Measurements from ENCODE around the gene ARID5B. TPM values are rescaled to one million over a fixed set of nuclear protein-coding genes. Genes with fewer than 3 reads are reported as not detected.

Gene ARID5B
- total and polyA plus RNA-seq, 2 donors: 11.3 to 18.6 TPM

DNA sequence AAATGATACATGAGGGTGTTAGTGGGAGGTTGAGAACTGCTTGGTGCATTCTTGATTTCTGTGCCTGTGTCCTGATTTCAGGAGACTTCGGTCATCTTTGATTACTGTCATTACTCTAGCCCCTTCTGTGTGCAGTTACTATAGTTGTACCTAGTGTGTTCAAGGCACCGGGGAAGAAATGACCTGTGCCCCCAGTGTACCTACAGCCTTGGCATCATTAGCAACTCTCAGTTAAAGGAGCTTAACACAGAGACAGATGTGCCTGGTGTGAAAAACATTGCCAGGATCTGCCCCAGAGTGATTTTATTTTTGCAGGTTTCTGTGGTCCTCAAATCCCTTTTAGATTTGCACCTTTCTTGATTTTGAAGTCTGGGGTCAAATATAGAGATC is 62.2 kb downstream of the ARID5B start:
- WGBS: over 99% methylated on average over 2 of the region's 2 CpGs
- Histone ChIP-seq H3K27me3 (ENCODE audit: control insufficient read depth in 2 of 2, insufficient read depth in 1 of 2, low read length in 1 of 2) (no peaks in the 10 kb centered on the region), H3K9me3 (ENCODE audit: control insufficient read depth in 2 of 2, insufficient read depth in 1 of 2, low read length in 1 of 2) (no peaks in the 10 kb centered on the region), H3K36me3 (ENCODE audit: control insufficient read depth in 2 of 2, insufficient read depth in 2 of 2, low read length in 1 of 2) (peaks cover 0 to 51% of the 10 kb centered on the region in 2 donors), H3K4me1 (ENCODE audit: control insufficient read depth in 2 of 2, insufficient read depth in 2 of 2, low read length in 2 of 2) (peaks cover 19 to 50% of the 10 kb centered on the region in 2 donors), H3K4me3 (ENCODE audit: low read length in 2 of 2) (no peak overlapping the region), H3K27ac (ENCODE audit: low read depth in 1 of 2, low read length in 1 of 2) (peak overlapping the region in 1 of 2 donors; percentile 85)
- no peak for DNase-seq (ENCODE audit: low read depth in 6 of 9, low spot score in 9 of 9)

DNA sequence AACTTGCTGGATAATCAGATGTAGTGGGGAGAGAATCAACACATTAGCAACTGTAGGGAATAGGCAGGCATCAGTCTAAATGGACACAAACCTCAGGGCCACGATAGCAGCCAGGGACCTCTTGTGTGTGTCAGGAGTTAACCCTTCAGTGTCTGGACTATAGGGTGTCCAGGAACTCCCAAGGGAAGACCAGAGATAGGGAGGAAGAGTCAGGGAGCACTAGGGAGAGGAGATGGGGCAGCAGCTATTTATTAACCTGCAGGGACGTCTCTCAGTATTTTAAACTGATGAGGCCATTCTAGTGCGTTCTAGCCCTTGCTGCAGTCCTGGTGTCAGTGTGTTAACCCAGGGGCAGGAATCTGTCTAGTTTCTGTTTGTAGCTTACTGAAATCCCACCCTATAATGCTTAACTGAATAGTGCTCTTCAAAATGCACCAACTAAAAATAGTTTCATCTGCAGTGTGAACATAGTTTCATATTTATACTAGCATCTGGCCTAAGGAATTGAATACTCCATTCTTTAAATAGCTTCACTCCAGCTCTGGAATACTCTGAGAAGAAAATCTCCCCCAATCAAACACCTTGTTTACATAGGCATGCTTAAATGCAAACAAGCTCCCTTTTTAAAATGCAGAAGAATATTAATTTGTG is 62.7 kb downstream of the ARID5B start:
- Histone ChIP-seq H3K36me3 (ENCODE audit: control insufficient read depth in 2 of 2, insufficient read depth in 2 of 2, low read length in 1 of 2) (peaks cover 0 to 51% of the 10 kb centered on the region in 2 donors), H3K4me1 (ENCODE audit: control insufficient read depth in 2 of 2, insufficient read depth in 2 of 2, low read length in 2 of 2) (peaks cover 19 to 50% of the 10 kb centered on the region in 2 donors), H3K27me3 (ENCODE audit: control insufficient read depth in 2 of 2, insufficient read depth in 1 of 2, low read length in 1 of 2) (no peaks in the 10 kb centered on the region), H3K27ac (ENCODE audit: low read depth in 1 of 2, low read length in 1 of 2) (peak overlapping the region in 1 of 2 donors; percentile 38), H3K9me3 (ENCODE audit: control insufficient read depth in 2 of 2, insufficient read depth in 1 of 2, low read length in 1 of 2) (no peaks in the 10 kb centered on the region), H3K4me3 (ENCODE audit: low read length in 2 of 2) (no peak overlapping the region)
- WGBS: 88% methylated on average over 3 of the region's 3 CpGs
- no peak for DNase-seq (ENCODE audit: low read depth in 6 of 9, low spot score in 9 of 9)

DNA sequence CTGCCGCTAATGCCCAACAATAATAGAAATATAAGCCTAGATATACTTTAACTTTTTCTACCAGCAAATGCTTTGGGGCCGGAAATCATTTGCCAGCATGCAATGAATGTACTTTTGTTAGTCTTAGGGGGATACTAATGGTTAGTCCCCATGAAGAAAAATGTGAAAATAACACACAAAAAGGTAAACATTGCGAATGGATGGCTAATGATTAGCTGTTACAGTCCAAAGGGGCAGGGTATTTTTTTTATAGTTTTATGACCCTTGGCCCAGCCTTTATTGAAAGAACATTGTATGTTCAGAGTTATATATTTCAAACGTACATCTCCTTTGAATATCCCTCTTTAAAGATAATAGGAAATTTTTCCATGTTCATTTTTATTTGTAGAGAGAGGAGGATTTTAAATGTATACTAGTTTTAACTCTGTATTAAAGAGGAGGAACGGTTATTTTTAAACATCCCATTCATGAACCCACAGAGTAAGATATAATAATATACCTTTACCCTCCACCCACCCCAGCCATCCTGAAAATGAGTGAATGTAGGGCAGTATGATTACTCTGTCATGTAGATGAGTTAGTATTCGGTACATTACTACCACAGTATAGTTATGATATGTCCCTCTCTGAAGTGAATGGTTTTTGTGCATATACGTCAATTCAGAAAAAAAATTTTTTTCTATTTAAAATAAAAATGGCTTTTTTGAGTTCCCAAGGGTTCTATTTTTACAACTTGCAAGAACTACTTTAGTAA is 63.6 kb downstream of the ARID5B start:
- no peak for DNase-seq (ENCODE audit: low read depth in 6 of 9, low spot score in 9 of 9)
- Histone ChIP-seq H3K9me3 (ENCODE audit: control insufficient read depth in 2 of 2, insufficient read depth in 1 of 2, low read length in 1 of 2) (no peaks in the 10 kb centered on the region), H3K4me1 (ENCODE audit: control insufficient read depth in 2 of 2, insufficient read depth in 2 of 2, low read length in 2 of 2) (peaks cover 17 to 43% of the 10 kb centered on the region in 2 donors), H3K36me3 (ENCODE audit: control insufficient read depth in 2 of 2, insufficient read depth in 2 of 2, low read length in 1 of 2) (peaks cover 0 to 53% of the 10 kb centered on the region in 2 donors), H3K4me3 (ENCODE audit: low read length in 2 of 2) (no peak overlapping the region), H3K27me3 (ENCODE audit: control insufficient read depth in 2 of 2, insufficient read depth in 1 of 2, low read length in 1 of 2) (no peaks in the 10 kb centered on the region), H3K27ac (ENCODE audit: low read depth in 1 of 2, low read length in 1 of 2) (peak overlapping the region in 1 of 2 donors; percentile 29)
- 96% methylated on average over 7 of the region's 7 CpGs for whole genome bisulfite sequencing

GRCh38 chr10:61965703-61966395 is 64.3 kb downstream of the ARID5B start:
- H3K36me3 ChIP-seq (ENCODE audit: control insufficient read depth in 2 of 2, insufficient read depth in 2 of 2, low read length in 1 of 2): peaks cover 0 to 50% of the 10 kb centered on the region in 2 donors
- H3K27ac ChIP-seq (ENCODE audit: low read depth in 1 of 2, low read length in 1 of 2): peak overlapping the region in 1 of 2 donors; percentile 29
- H3K9me3 ChIP-seq (ENCODE audit: control insufficient read depth in 2 of 2, insufficient read depth in 1 of 2, low read length in 1 of 2): no peaks in the 10 kb centered on the region
- no peaks in the 10 kb centered on the region for H3K27me3 ChIP-seq (ENCODE audit: control insufficient read depth in 2 of 2, insufficient read depth in 1 of 2, low read length in 1 of 2)
- H3K4me1 ChIP-seq (ENCODE audit: control insufficient read depth in 2 of 2, insufficient read depth in 2 of 2, low read length in 2 of 2): peaks cover 17 to 38% of the 10 kb centered on the region in 2 donors
- H3K4me3 ChIP-seq (ENCODE audit: low read length in 2 of 2): no peak overlapping the region
- no peak for DNase-seq (ENCODE audit: low read depth in 6 of 9, low spot score in 9 of 9)
- 59% methylated on average over 3 of the region's 3 CpGs for WGBS

DNA sequence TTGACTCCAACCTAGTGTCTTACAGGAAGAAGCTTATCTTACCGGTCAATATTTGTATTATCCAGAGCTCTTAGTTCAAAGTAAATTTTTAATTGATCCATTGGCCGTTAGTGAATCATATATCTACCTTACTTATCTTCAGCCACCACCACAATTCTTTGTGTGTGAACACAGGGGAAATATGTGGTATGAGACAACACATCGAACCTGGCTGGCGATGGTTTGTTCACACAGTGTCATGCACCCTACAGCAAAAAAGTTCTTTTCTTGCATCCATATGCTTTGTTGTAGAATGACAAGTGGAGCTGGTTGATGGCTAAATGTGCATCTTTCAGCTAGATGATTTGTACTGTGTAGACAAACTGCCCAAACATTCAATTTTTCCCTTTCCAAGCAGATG is 65.8 kb downstream of the ARID5B start:
- Histone ChIP-seq H3K27me3 (ENCODE audit: control insufficient read depth in 2 of 2, insufficient read depth in 1 of 2, low read length in 1 of 2) (no peaks in the 10 kb centered on the region), H3K9me3 (ENCODE audit: control insufficient read depth in 2 of 2, insufficient read depth in 1 of 2, low read length in 1 of 2) (no peaks in the 10 kb centered on the region), H3K4me3 (ENCODE audit: low read length in 2 of 2) (no peak overlapping the region), H3K27ac (ENCODE audit: low read depth in 1 of 2, low read length in 1 of 2) (no peak overlapping the region), H3K4me1 (ENCODE audit: control insufficient read depth in 2 of 2, insufficient read depth in 2 of 2, low read length in 2 of 2) (peaks cover 7 to 26% of the 10 kb centered on the region in 2 donors), H3K36me3 (ENCODE audit: control insufficient read depth in 2 of 2, insufficient read depth in 2 of 2, low read length in 1 of 2) (peaks cover 0 to 47% of the 10 kb centered on the region in 2 donors)
- 96% methylated on average over 4 of the region's 4 CpGs for WGBS
- DNase-seq (ENCODE audit: low read depth in 6 of 9, low spot score in 9 of 9): no peak

DNA sequence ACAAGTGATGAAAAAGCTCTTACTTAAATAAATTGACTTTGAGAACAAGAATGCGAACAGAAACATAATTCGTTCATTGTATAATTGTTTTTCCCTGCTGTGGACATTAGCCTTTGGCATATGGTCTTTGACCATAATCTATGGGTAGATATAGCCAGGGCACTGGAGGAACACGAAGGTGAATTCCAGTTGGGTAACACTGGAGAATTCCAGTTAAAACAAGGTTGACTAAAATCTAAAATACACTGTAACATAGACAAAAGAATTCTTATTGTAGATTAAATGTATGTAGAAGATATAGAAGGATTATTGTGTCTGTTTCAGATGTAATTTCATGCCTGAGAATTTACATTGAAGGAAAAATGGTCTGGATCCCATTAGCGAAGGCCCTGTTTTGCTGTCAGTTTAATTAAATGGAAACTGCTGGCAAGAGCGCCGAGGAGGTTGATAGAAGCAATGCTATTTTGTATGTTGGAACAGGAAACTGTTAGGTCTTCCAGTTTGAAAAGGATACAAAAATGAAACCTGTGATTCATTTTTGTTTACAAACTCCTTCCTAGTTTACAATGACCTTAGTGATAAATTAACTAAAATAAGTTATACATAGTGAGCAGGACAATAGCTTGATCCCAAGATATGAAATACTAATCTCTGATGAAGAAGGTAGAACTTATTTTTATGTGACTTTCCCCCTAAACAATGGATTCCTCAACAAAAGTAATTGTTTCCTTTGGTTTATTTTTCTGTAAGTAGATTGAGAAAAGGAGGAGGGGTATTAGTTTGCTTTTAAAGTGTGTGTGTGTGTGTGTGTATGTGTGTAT is 68.9 kb downstream of the ARID5B start:
- Histone ChIP-seq H3K4me3 (ENCODE audit: low read length in 2 of 2) (no peak overlapping the region), H3K27me3 (ENCODE audit: control insufficient read depth in 2 of 2, insufficient read depth in 1 of 2, low read length in 1 of 2) (no peaks in the 10 kb centered on the region), H3K36me3 (ENCODE audit: control insufficient read depth in 2 of 2, insufficient read depth in 2 of 2, low read length in 1 of 2) (peaks cover 0 to 31% of the 10 kb centered on the region in 2 donors), H3K4me1 (ENCODE audit: control insufficient read depth in 2 of 2, insufficient read depth in 2 of 2, low read length in 2 of 2) (peaks cover 0 to 2% of the 10 kb centered on the region in 2 donors), H3K9me3 (ENCODE audit: control insufficient read depth in 2 of 2, insufficient read depth in 1 of 2, low read length in 1 of 2) (no peaks in the 10 kb centered on the region), H3K27ac (ENCODE audit: low read depth in 1 of 2, low read length in 1 of 2) (peak overlapping the region in 1 of 2 donors; percentile 7)
- DNase-seq (ENCODE audit: low read depth in 6 of 9, low spot score in 9 of 9): no peak
- WGBS: 88% methylated on average over 6 of the region's 6 CpGs

GRCh38 chr10:61971003-61971325 is 69.5 kb downstream of the ARID5B start:
- no peaks in the 10 kb centered on the region for H3K27me3 ChIP-seq (ENCODE audit: control insufficient read depth in 2 of 2, insufficient read depth in 1 of 2, low read length in 1 of 2)
- peaks cover 0 to 2% of the 10 kb centered on the region in 2 donors for H3K4me1 ChIP-seq (ENCODE audit: control insufficient read depth in 2 of 2, insufficient read depth in 2 of 2, low read length in 2 of 2)
- no peak overlapping the region for H3K27ac ChIP-seq (ENCODE audit: low read depth in 1 of 2, low read length in 1 of 2)
- DNase-seq (ENCODE audit: low read depth in 6 of 9, low spot score in 9 of 9): no peak
- no peak overlapping the region for H3K4me3 ChIP-seq (ENCODE audit: low read length in 2 of 2)
- no peaks in the 10 kb centered on the region for H3K9me3 ChIP-seq (ENCODE audit: control insufficient read depth in 2 of 2, insufficient read depth in 1 of 2, low read length in 1 of 2)
- peaks cover 0 to 32% of the 10 kb centered on the region in 2 donors for H3K36me3 ChIP-seq (ENCODE audit: control insufficient read depth in 2 of 2, insufficient read depth in 2 of 2, low read length in 1 of 2)

GRCh38 chr10:61973169-61973568 is 71.7 kb downstream of the ARID5B start:
- no peak for DNase-seq (ENCODE audit: low read depth in 6 of 9, low spot score in 9 of 9)
- Histone ChIP-seq H3K4me1 (ENCODE audit: control insufficient read depth in 2 of 2, insufficient read depth in 2 of 2, low read length in 2 of 2) (no peaks in the 10 kb centered on the region), H3K36me3 (ENCODE audit: control insufficient read depth in 2 of 2, insufficient read depth in 2 of 2, low read length in 1 of 2) (peaks cover 4 to 25% of the 10 kb centered on the region in 2 donors), H3K27me3 (ENCODE audit: control insufficient read depth in 2 of 2, insufficient read depth in 1 of 2, low read length in 1 of 2) (no peaks in the 10 kb centered on the region), H3K27ac (ENCODE audit: low read depth in 1 of 2, low read length in 1 of 2) (no peak overlapping the region), H3K9me3 (ENCODE audit: control insufficient read depth in 2 of 2, insufficient read depth in 1 of 2, low read length in 1 of 2) (no peaks in the 10 kb centered on the region), H3K4me3 (ENCODE audit: low read length in 2 of 2) (no peak overlapping the region)
- 95% methylated on average over 2 of the region's 2 CpGs for WGBS

All from thymus (tissue), 11 donors.